ENCODE data around the gene TMEM106B. TPM values are rescaled to one million over a fixed set of nuclear protein-coding genes. Genes with fewer than 3 reads are reported as not detected.

TMEM106B gene
- total and polyA plus RNA-seq, 2 of the 4 experiments (the other 2 are of a cell fraction), result 24.7 to 59.5 TPM

DNA sequence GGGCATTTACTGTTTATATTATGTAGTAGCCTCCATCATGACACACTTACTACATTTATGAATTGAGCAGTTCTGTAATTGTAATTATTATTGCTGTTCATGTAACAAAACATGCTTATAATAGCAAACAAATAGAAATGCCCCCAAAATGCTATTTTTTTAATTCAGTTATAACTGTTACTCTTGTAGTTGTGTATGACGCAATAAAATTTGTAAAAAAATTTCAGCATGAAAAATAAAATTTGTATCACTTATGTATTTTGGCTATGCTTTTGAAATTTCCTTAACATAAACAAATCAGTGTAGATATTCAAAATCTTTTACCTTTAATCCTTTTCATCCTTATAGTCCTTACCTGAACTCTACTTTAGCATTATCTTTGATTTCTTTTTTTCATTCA, 25.9 kb downstream of the TMEM106B start:
- ATAC-seq (ENCODE audit: low read depth), result no peak
- Histone ChIP-seq H3K23ac (ENCODE audit: low read depth, low read length) (no peak overlapping the region), H2AFZ (replicated peaks; ENCODE audit: low read length, poor library complexity) (no peak overlapping the region), H2BK15ac (ENCODE audit: low read depth, low read length) (no peak overlapping the region), H3K9me3 (ENCODE audit: control insufficient read depth, insufficient read depth, low read length) (no peaks in the 10 kb centered on the region), H3K9ac (ENCODE audit: low read depth, low read length) (no peak overlapping the region), H2BK5ac (ENCODE audit: low read depth, low read length, poor library complexity, severe bottlenecking) (no peak overlapping the region), H2BK20ac (ENCODE audit: low read depth, low read length) (no peak overlapping the region), H3K4me2 (ENCODE audit: low read depth, low read length) (no peak overlapping the region), H3K27me3 (ENCODE audit: control insufficient read depth, insufficient read depth, low read length) (no peaks in the 10 kb centered on the region), H4K8ac (ENCODE audit: low read depth in 2 of 2, low read length in 2 of 2) (no peak overlapping the region), H4K5ac (ENCODE audit: low read depth, low read length) (no peak overlapping the region), H3K36me3 (ENCODE audit: control insufficient read depth, insufficient read depth, low read length) (no peaks in the 10 kb centered on the region), H3K14ac (replicated peaks; ENCODE audit: low read depth, low read length) (no peak overlapping the region), H4K91ac (ENCODE audit: insufficient read depth, low read depth, low read length) (no peak overlapping the region), H3K4me1 (ENCODE audit: control insufficient read depth, insufficient read depth, low read length) (no peaks in the 10 kb centered on the region), H3K4ac (ENCODE audit: low read depth, low read length) (no peak overlapping the region), H4K20me1 (ENCODE audit: insufficient read depth, low read length) (no peaks in the 10 kb centered on the region), H3K9me1 (ENCODE audit: insufficient read depth, low read length) (no peaks in the 10 kb centered on the region), H3K79me1 (ENCODE audit: low read depth in 1 of 2, low read length in 2 of 2) (no peaks in the 10 kb centered on the region), H2BK120ac (ENCODE audit: low read depth, low read length) (no peak overlapping the region), H3K18ac (ENCODE audit: low read depth, low read length) (no peak overlapping the region), H3K4me3 (ENCODE audit: insufficient read depth, low read depth, low read length) (no peak overlapping the region), H2AK9ac (replicated peaks; ENCODE audit: low read depth, low read length, poor library complexity) (no peak overlapping the region), H3K27ac (ENCODE audit: insufficient read depth, low read length) (no peak overlapping the region), H2AK5ac (ENCODE audit: low read depth, low read length) (no peak overlapping the region), H3K56ac (ENCODE audit: extremely low read depth, insufficient read depth, low read length) (no peak overlapping the region)
- TF ChIP-seq, protein P1, sequence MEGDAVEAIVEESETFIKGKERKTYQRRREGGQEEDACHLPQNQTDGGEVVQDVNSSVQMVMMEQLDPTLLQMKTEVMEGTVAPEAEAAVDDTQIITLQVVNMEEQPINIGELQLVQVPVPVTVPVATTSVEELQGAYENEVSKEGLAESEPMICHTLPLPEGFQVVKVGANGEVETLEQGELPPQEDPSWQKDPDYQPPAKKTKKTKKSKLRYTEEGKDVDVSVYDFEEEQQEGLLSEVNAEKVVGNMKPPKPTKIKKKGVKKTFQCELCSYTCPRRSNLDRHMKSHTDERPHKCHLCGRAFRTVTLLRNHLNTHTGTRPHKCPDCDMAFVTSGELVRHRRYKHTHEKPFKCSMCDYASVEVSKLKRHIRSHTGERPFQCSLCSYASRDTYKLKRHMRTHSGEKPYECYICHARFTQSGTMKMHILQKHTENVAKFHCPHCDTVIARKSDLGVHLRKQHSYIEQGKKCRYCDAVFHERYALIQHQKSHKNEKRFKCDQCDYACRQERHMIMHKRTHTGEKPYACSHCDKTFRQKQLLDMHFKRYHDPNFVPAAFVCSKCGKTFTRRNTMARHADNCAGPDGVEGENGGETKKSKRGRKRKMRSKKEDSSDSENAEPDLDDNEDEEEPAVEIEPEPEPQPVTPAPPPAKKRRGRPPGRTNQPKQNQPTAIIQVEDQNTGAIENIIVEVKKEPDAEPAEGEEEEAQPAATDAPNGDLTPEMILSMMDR (conservative IDR thresholded peaks at IDR 0.05; ENCODE audit: low read depth, low read length), result no peak
- no peak for TF ChIP-seq SMC3 (IDR thresholded peaks at IDR 0.05; ENCODE audit: low read depth, low read length)
- no peak for TF ChIP-seq CHD1 (IDR thresholded peaks at IDR 0.05; ENCODE audit: low read depth, low read length)
- no peak for TF ChIP-seq POLR2A (IDR thresholded peaks at IDR 0.05; ENCODE audit: low read depth, low read length)
- TF ChIP-seq RAD21 (IDR thresholded peaks at IDR 0.05; ENCODE audit: low read length), result no peak
- no peak for TF ChIP-seq FOS (IDR thresholded peaks at IDR 0.05; ENCODE audit: low read depth, low read length)
- TF ChIP-seq, protein P2, sequence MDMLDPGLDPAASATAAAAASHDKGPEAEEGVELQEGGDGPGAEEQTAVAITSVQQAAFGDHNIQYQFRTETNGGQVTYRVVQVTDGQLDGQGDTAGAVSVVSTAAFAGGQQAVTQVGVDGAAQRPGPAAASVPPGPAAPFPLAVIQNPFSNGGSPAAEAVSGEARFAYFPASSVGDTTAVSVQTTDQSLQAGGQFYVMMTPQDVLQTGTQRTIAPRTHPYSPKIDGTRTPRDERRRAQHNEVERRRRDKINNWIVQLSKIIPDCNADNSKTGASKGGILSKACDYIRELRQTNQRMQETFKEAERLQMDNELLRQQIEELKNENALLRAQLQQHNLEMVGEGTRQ (IDR thresholded peaks at IDR 0.05; ENCODE audit: low read depth, low read length), result no peak
- peak; percentile 62 for TF ChIP-seq CEBPB (IDR thresholded peaks at IDR 0.05; ENCODE audit: low read depth, low read length)
- no peak for TF ChIP-seq MAFK (IDR thresholded peaks at IDR 0.05; ENCODE audit: low read depth, low read length)
- CTCF ChIA-PET, result no interaction called here
- no peak for DNase-seq
- no CpG with 5 or more reads among the region's 1 CpG for WGBS, 2 experiments (ENCODE audit: extremely low coverage in 2 of 2, insufficient read length in 1 of 2)
- POLR2A ChIA-PET (ENCODE audit: unreplicated experiment), result no interaction called here
- BruUV-seq (replicated peaks), result no TSS peak
- dilution Hi-C loops (cut with HindIII; ENCODE audit: low sequenced_read_pairs, unreplicated experiment), result no loop called here
- intact Hi-C loops (cut with micrococcal nuclease), result no loop called here
- in situ Hi-C loops (cut with MboI; ENCODE audit: low sequenced_read_pairs), result no loop called here

Measured in IMR-90 (cell line).